ENCODE measurements around the gene SPDYE8. TPM values are rescaled to one million over a fixed set of nuclear protein-coding genes. Genes with fewer than 3 reads are reported as not detected.
"Not testable (repeated sequence)": the region's sequence is repeated elsewhere in the genome, so short reads cannot be mapped to it uniquely, and the experiment has no call there.

SPDYE8 gene
- total RNA-seq, 1 experiment from 2014 or later, result not detected

GRCh38 chr7:72997447-72997846 is 32.1 kb downstream of the SPDYE8 start:
- intact Hi-C loops (cut with micrococcal nuclease); H3K27me3 ChIP-seq (ENCODE audit: low read length); BruUV-seq (replicated peaks); H3K9me2 ChIP-seq (replicated peaks; ENCODE audit: low read length); CTCF ChIA-PET; H3K4me1 ChIP-seq (ENCODE audit: insufficient read depth, low read length); H3F3A ChIP-seq (ENCODE audit: low read length, unreplicated experiment); H4K20me1 ChIP-seq (ENCODE audit: low read length); H3K4me3 ChIP-seq (ENCODE audit: low read length); H3K9me3 ChIP-seq (ENCODE audit: low read length); H3K4me2 ChIP-seq (ENCODE audit: low read length); H3K27ac ChIP-seq (ENCODE audit: low read length); H3K9ac ChIP-seq (ENCODE audit: low read length); DNase-seq; POLR2A ChIA-PET (ENCODE audit: unreplicated experiment); ATAC-seq; H2AFZ ChIP-seq (ENCODE audit: low read length); H3K79me2 ChIP-seq (ENCODE audit: low read length); H3K36me3 ChIP-seq (ENCODE audit: low read depth, low read length): not testable (repeated sequence)

- H3K79me2 ChIP-seq (ENCODE audit: low read length); H3K9ac ChIP-seq (ENCODE audit: low read length); H3K4me3 ChIP-seq (ENCODE audit: low read length); H3K9me2 ChIP-seq (replicated peaks; ENCODE audit: low read length); POLR2A ChIA-PET (ENCODE audit: unreplicated experiment); ATAC-seq; H3F3A ChIP-seq (ENCODE audit: low read length, unreplicated experiment); H3K27me3 ChIP-seq (ENCODE audit: low read length); H2AFZ ChIP-seq (ENCODE audit: low read length); CTCF ChIA-PET; H3K9me3 ChIP-seq (ENCODE audit: low read length); H3K4me1 ChIP-seq (ENCODE audit: insufficient read depth, low read length); H4K20me1 ChIP-seq (ENCODE audit: low read length); DNase-seq; H3K4me2 ChIP-seq (ENCODE audit: low read length); BruUV-seq (replicated peaks); H3K36me3 ChIP-seq (ENCODE audit: low read depth, low read length); intact Hi-C loops (cut with micrococcal nuclease); H3K27ac ChIP-seq (ENCODE audit: low read length): not testable (repeated sequence)
These were observed 34.1 kb downstream of the SPDYE8 start for GRCh38 chr7:72995484-72995883.

- H3K79me2 ChIP-seq (ENCODE audit: low read length); CTCF ChIA-PET; H3K9ac ChIP-seq (ENCODE audit: low read length); H3K4me3 ChIP-seq (ENCODE audit: low read length); H2AFZ ChIP-seq (ENCODE audit: low read length); H3K9me3 ChIP-seq (ENCODE audit: low read length); POLR2A ChIA-PET (ENCODE audit: unreplicated experiment); H3K27me3 ChIP-seq (ENCODE audit: low read length); intact Hi-C loops (cut with micrococcal nuclease); H3K36me3 ChIP-seq (ENCODE audit: low read depth, low read length); H4K20me1 ChIP-seq (ENCODE audit: low read length); H3K4me2 ChIP-seq (ENCODE audit: low read length); H3K27ac ChIP-seq (ENCODE audit: low read length); H3K9me2 ChIP-seq (replicated peaks; ENCODE audit: low read length); H3K4me1 ChIP-seq (ENCODE audit: insufficient read depth, low read length); BruUV-seq (replicated peaks); H3F3A ChIP-seq (ENCODE audit: low read length, unreplicated experiment); DNase-seq: not testable (repeated sequence)
- peak; percentile 81 for ATAC-seq
These were observed 39.2 kb downstream of the SPDYE8 start for GRCh38 chr7:72990146-72990913.

GRCh38 chr7:72982084-72982483 is 47.5 kb downstream of the SPDYE8 start:
- H3K9me2 ChIP-seq (replicated peaks; ENCODE audit: low read length); ATAC-seq; H3K4me2 ChIP-seq (ENCODE audit: low read length); H3K79me2 ChIP-seq (ENCODE audit: low read length); H3K27me3 ChIP-seq (ENCODE audit: low read length); CTCF ChIA-PET; H3K9me3 ChIP-seq (ENCODE audit: low read length); H3K4me3 ChIP-seq (ENCODE audit: low read length); H3K36me3 ChIP-seq (ENCODE audit: low read depth, low read length); H3K27ac ChIP-seq (ENCODE audit: low read length); H3F3A ChIP-seq (ENCODE audit: low read length, unreplicated experiment); H4K20me1 ChIP-seq (ENCODE audit: low read length); H3K4me1 ChIP-seq (ENCODE audit: insufficient read depth, low read length); DNase-seq; POLR2A ChIA-PET (ENCODE audit: unreplicated experiment); BruUV-seq (replicated peaks); intact Hi-C loops (cut with micrococcal nuclease); H3K9ac ChIP-seq (ENCODE audit: low read length); H2AFZ ChIP-seq (ENCODE audit: low read length): not testable (repeated sequence)

GRCh38 chr7:72980382-72980781 is 49.2 kb downstream of the SPDYE8 start:
- H3F3A ChIP-seq (ENCODE audit: low read length, unreplicated experiment); POLR2A ChIA-PET (ENCODE audit: unreplicated experiment); H3K36me3 ChIP-seq (ENCODE audit: low read depth, low read length); BruUV-seq (replicated peaks); H3K27ac ChIP-seq (ENCODE audit: low read length); H2AFZ ChIP-seq (ENCODE audit: low read length); H3K4me2 ChIP-seq (ENCODE audit: low read length); H3K9ac ChIP-seq (ENCODE audit: low read length); H3K27me3 ChIP-seq (ENCODE audit: low read length); intact Hi-C loops (cut with micrococcal nuclease); DNase-seq; H4K20me1 ChIP-seq (ENCODE audit: low read length); H3K79me2 ChIP-seq (ENCODE audit: low read length); H3K9me2 ChIP-seq (replicated peaks; ENCODE audit: low read length); H3K4me1 ChIP-seq (ENCODE audit: insufficient read depth, low read length); CTCF ChIA-PET; H3K9me3 ChIP-seq (ENCODE audit: low read length); H3K4me3 ChIP-seq (ENCODE audit: low read length): not testable (repeated sequence)
- ATAC-seq, result peak; percentile 10; the same call in 1 of the 2 replicates

GRCh38 chr7:72976434-72976833 is 53.1 kb downstream of the SPDYE8 start:
- H3K4me2 ChIP-seq (ENCODE audit: low read length); BruUV-seq (replicated peaks); CTCF ChIA-PET; H3K9me3 ChIP-seq (ENCODE audit: low read length); DNase-seq; H3F3A ChIP-seq (ENCODE audit: low read length, unreplicated experiment); H3K27me3 ChIP-seq (ENCODE audit: low read length); intact Hi-C loops (cut with micrococcal nuclease); H3K9me2 ChIP-seq (replicated peaks; ENCODE audit: low read length); H4K20me1 ChIP-seq (ENCODE audit: low read length); H3K79me2 ChIP-seq (ENCODE audit: low read length); ATAC-seq; H3K36me3 ChIP-seq (ENCODE audit: low read depth, low read length); H2AFZ ChIP-seq (ENCODE audit: low read length); H3K4me1 ChIP-seq (ENCODE audit: insufficient read depth, low read length); H3K9ac ChIP-seq (ENCODE audit: low read length); H3K27ac ChIP-seq (ENCODE audit: low read length); H3K4me3 ChIP-seq (ENCODE audit: low read length); POLR2A ChIA-PET (ENCODE audit: unreplicated experiment): not testable (repeated sequence)

All from PC-3 (cell line).